ENCODE data around the gene RNF130.

DNA sequence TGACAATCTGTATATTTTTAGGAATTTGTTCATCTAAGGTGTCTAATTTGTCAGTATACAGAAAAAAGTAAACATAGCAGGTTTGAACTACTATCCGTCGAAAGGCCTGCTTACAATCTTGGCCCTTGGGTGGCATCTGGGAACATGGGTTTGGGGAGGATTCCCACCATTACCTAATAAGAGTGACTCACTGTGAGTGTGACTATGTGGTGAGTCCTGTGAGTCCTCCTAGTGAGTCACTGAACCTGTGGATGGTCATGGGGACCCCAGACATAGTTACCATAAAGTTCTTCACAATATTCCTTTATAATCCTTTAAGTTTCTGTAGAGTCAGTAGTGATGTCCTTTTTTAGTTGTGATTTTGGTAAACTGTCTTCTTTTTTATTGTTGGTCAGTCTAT lies 37.0 kb downstream of the RNF130 start:
- no peak for TF ChIP-seq ZNF12 (CRISPR knock-in tag; IDR thresholded peaks at IDR 0.05)
- no peak for TF ChIP-seq SIN3A (IDR thresholded peaks at IDR 0.05; ENCODE audit: borderline replicate concordance in 2 of 2, control insufficient read depth in 1 of 2, low read depth in 2 of 2, low read length in 2 of 2)
- no peak for TF ChIP-seq CAMTA2 (CRISPR knock-in tag; conservative IDR thresholded peaks at IDR 0.05)
